GM23338 (cell line): ENCODE measurements around the gene RND3. TPM values are rescaled to one million over a fixed set of nuclear protein-coding genes. Genes with fewer than 3 reads are reported as not detected.
A peak's percentile ranks its signal among the peaks of the same experiment; 100 is the strongest.

Experiments
- ATAC-seq: fragments of 200-7000 bp; cut with Tn5 transposase; 3 replicates; pipeline ENCODE4 v1.9.1; 2020
- DNase-seq: peaks from one replicate; pipeline ENCODE4 v3.0.0-alpha.2; 2015; ENCODE audit warnings: low spot score
- H2AFZ ChIP-seq: fragments of 200-600 bp; sonication (generic); 2 replicates; pipeline ENCODE4 v1.8.0; 2016; ENCODE audit warnings: antibody characterized with exemption, mild to moderate bottlenecking, moderate library complexity
- H3F3A ChIP-seq: fragments of 200-600 bp; sonication (generic); replicated peaks from 2 replicates; pipeline ENCODE4 v1.8.0; 2017; ENCODE audit warnings: antibody characterized with exemption, mixed run types, low read depth
- H3K27ac ChIP-seq: fragments of 200-600 bp; sonication (generic); 2 replicates; pipeline ENCODE4 v1.6.1; 2016; ENCODE audit warnings: low read depth
- H3K27me3 ChIP-seq: fragments of 200-600 bp; sonication (generic); 2 replicates; pipeline ENCODE4 v1.8.0; 2016; ENCODE audit warnings: mild to moderate bottlenecking, mixed run types, moderate library complexity; ENCODE audit not compliant: insufficient read depth
- H3K36me3 ChIP-seq: fragments of 200-600 bp; sonication (generic); 2 replicates; pipeline ENCODE4 v1.8.0; 2016; ENCODE audit warnings: mild to moderate bottlenecking; ENCODE audit not compliant: insufficient read depth
- H3K4me1 ChIP-seq: fragments of 200-600 bp; sonication (generic); 2 replicates; pipeline ENCODE4 v1.8.0; 2016; ENCODE audit warnings: mild to moderate bottlenecking, moderate library complexity; ENCODE audit not compliant: insufficient read depth
- H3K4me2 ChIP-seq: fragments of 200-600 bp; sonication (generic); 2 replicates; pipeline ENCODE4 v1.7.1; 2017; ENCODE audit warnings: mixed run types
- H3K4me3 ChIP-seq: fragments of 200-600 bp; sonication (generic); 2 replicates; pipeline ENCODE4 v1.6.1; 2016; ENCODE audit warnings: mixed run types
- H3K79me2 ChIP-seq: fragments of 200-600 bp; sonication (generic); replicated peaks from 2 replicates; pipeline ENCODE4 v1.8.0; 2017; ENCODE audit warnings: mild to moderate bottlenecking; ENCODE audit not compliant: insufficient read depth
- H3K9me2 ChIP-seq: fragments of 200-600 bp; sonication (generic); 2 replicates; pipeline ENCODE4 v1.8.0; 2017; ENCODE audit not compliant: insufficient read depth
- H4K20me1 ChIP-seq: fragments of 200-600 bp; sonication (generic); replicated peaks from 2 replicates; pipeline ENCODE4 v1.8.0; 2017; ENCODE audit warnings: mild to moderate bottlenecking; ENCODE audit not compliant: insufficient read depth
- H3K27ac Mint-ChIP-seq: 2 replicates; pipeline ENCODE4 v1.8.0; 2020; ENCODE audit warnings: inconsistent platforms, mild to moderate bottlenecking, moderate library complexity, mixed read lengths
- H3K27me3 Mint-ChIP-seq: 3 replicates; pipeline ENCODE4 v1.8.0; 2022; ENCODE audit warnings: low read depth, mild to moderate bottlenecking, moderate library complexity, mixed read lengths, inconsistent platforms; ENCODE audit not compliant: insufficient read depth, poor library complexity
- H3K36me3 Mint-ChIP-seq: 3 replicates; pipeline ENCODE4 v1.8.0; 2021; ENCODE audit warnings: low read depth, mild to moderate bottlenecking, inconsistent platforms, moderate library complexity, mixed read lengths
- H3K4me1 Mint-ChIP-seq: 3 replicates; pipeline ENCODE4 v1.8.0; 2020; ENCODE audit warnings: mild to moderate bottlenecking, inconsistent platforms, mixed read lengths
- H3K4me3 Mint-ChIP-seq: 3 replicates; pipeline ENCODE4 v1.8.0; 2021; ENCODE audit warnings: moderate library complexity, mild to moderate bottlenecking, inconsistent platforms, mixed read lengths
- H3K9me3 Mint-ChIP-seq: 3 replicates; pipeline ENCODE4 v1.8.0; 2020; ENCODE audit warnings: moderate library complexity, mild to moderate bottlenecking, inconsistent platforms, mixed read lengths
- CREB1 ChIP-seq: fragments of 250-450 bp; sonication (Bioruptor Pico); IDR thresholded peaks from 2 replicates; pipeline ENCODE4 v1.5.0; 2020; ENCODE audit warnings: low read depth, mild to moderate bottlenecking, moderate library complexity
- CTCF ChIP-seq, 2 experiments: fragments of 200-600 bp in 1 of 2; sonication (generic) in 1 of 2; conservative IDR thresholded peaks; 2 replicates each; pipeline versions ENCODE4 v1.5.1 to v1.6.1; 2016 to 2017; ENCODE audit warnings: antibody characterized with exemption in 2 of 2, low read depth in 2 of 2, mild to moderate bottlenecking in 2 of 2, moderate library complexity in 1 of 2
- ETS1 ChIP-seq: IDR thresholded peaks from 2 replicates; pipeline ENCODE4 v1.6.1; 2016; ENCODE audit warnings: antibody characterized with exemption
- EZH2 ChIP-seq: fragments of 200-600 bp; sonication (generic); IDR thresholded peaks from one replicate; pipeline ENCODE4 v1.8.0; 2017; ENCODE audit warnings: antibody characterized with exemption, mild to moderate bottlenecking, low read depth; ENCODE audit not compliant: unreplicated experiment
- EZH2phosphoT487 ChIP-seq: fragments of 200-600 bp; sonication (generic); IDR thresholded peaks from one replicate; pipeline ENCODE4 v1.8.1; 2018; ENCODE audit warnings: antibody characterized with exemption; ENCODE audit not compliant: unreplicated experiment
- JUNB ChIP-seq: IDR thresholded peaks from one replicate; pipeline ENCODE4 v1.6.1; 2016; ENCODE audit warnings: antibody characterized with exemption; ENCODE audit not compliant: unreplicated experiment
- NANOG ChIP-seq: IDR thresholded peaks from 2 replicates; pipeline ENCODE4 v1.6.1; 2016; ENCODE audit warnings: antibody characterized with exemption, borderline replicate concordance
- POLR2AphosphoS5 ChIP-seq: IDR thresholded peaks from 2 replicates; pipeline ENCODE4 v1.6.1; 2016; ENCODE audit warnings: antibody characterized with exemption, low read depth
- REST ChIP-seq: IDR thresholded peaks from one replicate; pipeline ENCODE4 v1.6.1; 2018; ENCODE audit warnings: antibody characterized with exemption; ENCODE audit not compliant: unreplicated experiment
- STAT1 ChIP-seq: IDR thresholded peaks from one replicate; pipeline ENCODE4 v1.6.1; 2016; ENCODE audit warnings: antibody characterized with exemption; ENCODE audit not compliant: unreplicated experiment
- ZNF114 ChIP-seq: fragments of 250-450 bp; sonication (Bioruptor Pico); IDR thresholded peaks from 2 replicates; pipeline ENCODE4 v1.5.0; 2020; ENCODE audit warnings: mild to moderate bottlenecking, moderate library complexity
- ZNF331 ChIP-seq: fragments of 250-450 bp; sonication (Bioruptor Pico); IDR thresholded peaks from 2 replicates; pipeline ENCODE4 v1.5.0; 2020; ENCODE audit warnings: low read depth, mild to moderate bottlenecking, moderate library complexity
- ZNF462 ChIP-seq: fragments of 250-450 bp; sonication (Bioruptor Pico); IDR thresholded peaks from 2 replicates; pipeline ENCODE4 v1.5.0; 2020; ENCODE audit warnings: mild to moderate bottlenecking, moderate library complexity
- polyA plus RNA-seq: library from polyadenylated mRNA; unstranded; fragments of >200 nt; fragmentation: Nextera tagmentation; extraction: Ambion mirVana; gene quantifications from 2 replicates; pipeline ENCODE4 v1.2.1, GENCODE V29; 2016
- total RNA-seq: library from RNA; depleted of rRNA; stranded (reverse); fragments of >200 nt; shearing (Covaris generic); gene quantifications from 2 replicates; pipeline ENCODE4 v1.2.3, GENCODE V29; 2014

RND3 gene
- total and polyA plus RNA-seq, 2 experiments from 2014 or later = 48.2 to 55.3 TPM

GRCh38 chr2:150468350-150468960 is 19.0 kb downstream of the RND3 start:
- Histone ChIP-seq H3K4me2 (no peak overlapping the region), H3F3A (peaks cover 7% of the 10 kb centered on the region), H3K4me3 (no peak overlapping the region), H3K9me2 (no peaks in the 10 kb centered on the region), H3K27me3 (no peaks in the 10 kb centered on the region), H3K36me3 (peaks cover 42% of the 10 kb centered on the region), H4K20me1 (peaks cover 22% of the 10 kb centered on the region), H3K4me1 (no peaks in the 10 kb centered on the region), H3K79me2 (peaks cover 20% of the 10 kb centered on the region), H3K27ac (peak overlapping the region; percentile 9; the same call in 1 of the 2 replicates), H2AFZ (no peak overlapping the region)
- H3K4me1 Mint-ChIP-seq = peaks cover 7% of the 10 kb centered on the region; the same call in 2 of the 3 replicates
- no peak for ATAC-seq
- TF ChIP-seq ZNF114 (CRISPR knock-in tag) (no peak), CREB1 (CRISPR knock-in tag) (no peak), ZNF462 (CRISPR knock-in tag) (no peak), NANOG (no peak), STAT1 (no peak), ZNF331 (CRISPR knock-in tag) (no peak), EZH2 (no peak), EZH2phosphoT487 (no peak), JUNB (no peak), CTCF (conservative IDR thresholded peaks at IDR 0.05; ENCODE audit: low read depth in 2 of 2) (no peak), REST (no peak), ETS1 (no peak), POLR2AphosphoS5 (no peak)
- no peak overlapping the region for H3K4me3 Mint-ChIP-seq
- no peak overlapping the region for H3K27ac Mint-ChIP-seq
- H3K27me3 Mint-ChIP-seq = no peaks in the 10 kb centered on the region
- no peaks in the 10 kb centered on the region for H3K9me3 Mint-ChIP-seq
- no peak for DNase-seq
- peaks cover 59% of the 10 kb centered on the region for H3K36me3 Mint-ChIP-seq
